Smooth muscle cell (in vitro differentiated cells): ENCODE data around the gene KPRP. TPM values are rescaled to one million over a fixed set of nuclear protein-coding genes. Genes with fewer than 3 reads are reported as not detected.

Experiments used
- DNase-seq: peaks from one replicate; lab custom pipeline; 2025; ENCODE audit not compliant: unreplicated experiment; lab: John Stamatoyannopoulos, UW
- H2AFZ ChIP-seq: fragments of 200-600 bp; sonication (generic); 2 replicates; pipeline ENCODE4 v1.6.0; 2016; ENCODE audit warnings: antibody characterized with exemption, low read depth, mild to moderate bottlenecking
- H3F3A ChIP-seq: fragments of 200-600 bp; sonication (generic); 2 replicates; pipeline ENCODE4 v1.6.0; 2017; ENCODE audit warnings: antibody characterized with exemption, low read depth
- H3K27ac ChIP-seq: fragments of 200-600 bp; sonication (generic); 2 replicates; pipeline ENCODE4 v1.5.1; 2016; ENCODE audit warnings: low read depth, mild to moderate bottlenecking
- H3K27me3 ChIP-seq: fragments of 200-600 bp; sonication (generic); 2 replicates; pipeline ENCODE4 v1.6.1; 2016; ENCODE audit warnings: low read depth, mild to moderate bottlenecking
- H3K36me3 ChIP-seq: fragments of 200-600 bp; sonication (generic); 2 replicates; pipeline ENCODE4 v1.5.1; 2016; ENCODE audit warnings: low read depth
- H3K4me1 ChIP-seq: fragments of 200-600 bp; sonication (generic); 2 replicates; pipeline ENCODE4 v1.5.1; 2016; ENCODE audit warnings: low read depth
- H3K4me2 ChIP-seq: fragments of 200-600 bp; sonication (generic); 2 replicates; pipeline ENCODE4 v1.6.0; 2016; ENCODE audit warnings: mild to moderate bottlenecking
- H3K4me3 ChIP-seq: fragments of 200-600 bp; sonication (generic); 2 replicates; pipeline ENCODE4 v1.5.1; 2016; ENCODE audit warnings: mild to moderate bottlenecking
- H3K79me2 ChIP-seq: fragments of 200-600 bp; sonication (generic); 2 replicates; pipeline ENCODE4 v1.6.0; 2016; ENCODE audit warnings: low read depth, mild to moderate bottlenecking
- H3K9ac ChIP-seq: fragments of 200-600 bp; sonication (generic); 2 replicates; pipeline ENCODE4 v1.6.0; 2016; ENCODE audit warnings: low read depth
- H3K9me3 ChIP-seq: fragments of 200-600 bp; sonication (generic); replicated peaks from 2 replicates; pipeline ENCODE4 v1.5.1; 2016; ENCODE audit warnings: low read depth
- H4K20me1 ChIP-seq: fragments of 200-600 bp; sonication (generic); 2 replicates; pipeline ENCODE4 v1.6.0; 2016; ENCODE audit warnings: low read depth
- WGBS: methylation state at CpG from one replicate; pipeline ENCODE4 v1.1.7; 2016; ENCODE audit warnings: low lambda C conversion rate; 5-methylcytosine and 5-hydroxymethylcytosine counted together
- polyA plus RNA-seq: library from polyadenylated mRNA; unstranded; fragments of >200 nt; fragmentation: Nextera tagmentation; extraction: Ambion mirVana; gene quantifications from 2 replicates; pipeline ENCODE4 v1.2.1, GENCODE V29; 2016
- total RNA-seq: library from RNA; depleted of rRNA; stranded (reverse); fragments of >200 nt; gene quantifications from 2 replicates; pipeline ENCODE4 v1.2.3, GENCODE V29; 2014
- TF ChIP-seq, protein P1 (sequence below): fragments of 200-600 bp; sonication (generic); IDR thresholded peaks from 2 replicates; pipeline ENCODE4 v1.5.1; 2017; ENCODE audit warnings: borderline replicate concordance, mild to moderate bottlenecking, antibody characterized with exemption; ENCODE audit not compliant: insufficient read depth, poor library complexity, severe bottlenecking

Gene KPRP
- total and polyA plus RNA-seq, 2 experiments from 2014 or later, result not detected

- H3K79me2 ChIP-seq, result no peaks in the 10 kb centered on the region
- H3K36me3 ChIP-seq, result no peaks in the 10 kb centered on the region
- no peak overlapping the region for H3K4me3 ChIP-seq
- no peak overlapping the region for H3K4me2 ChIP-seq
- no peaks in the 10 kb centered on the region for H4K20me1 ChIP-seq
- no peak overlapping the region for H3K27ac ChIP-seq
- no peak overlapping the region for H2AFZ ChIP-seq
- TF ChIP-seq, protein P1, sequence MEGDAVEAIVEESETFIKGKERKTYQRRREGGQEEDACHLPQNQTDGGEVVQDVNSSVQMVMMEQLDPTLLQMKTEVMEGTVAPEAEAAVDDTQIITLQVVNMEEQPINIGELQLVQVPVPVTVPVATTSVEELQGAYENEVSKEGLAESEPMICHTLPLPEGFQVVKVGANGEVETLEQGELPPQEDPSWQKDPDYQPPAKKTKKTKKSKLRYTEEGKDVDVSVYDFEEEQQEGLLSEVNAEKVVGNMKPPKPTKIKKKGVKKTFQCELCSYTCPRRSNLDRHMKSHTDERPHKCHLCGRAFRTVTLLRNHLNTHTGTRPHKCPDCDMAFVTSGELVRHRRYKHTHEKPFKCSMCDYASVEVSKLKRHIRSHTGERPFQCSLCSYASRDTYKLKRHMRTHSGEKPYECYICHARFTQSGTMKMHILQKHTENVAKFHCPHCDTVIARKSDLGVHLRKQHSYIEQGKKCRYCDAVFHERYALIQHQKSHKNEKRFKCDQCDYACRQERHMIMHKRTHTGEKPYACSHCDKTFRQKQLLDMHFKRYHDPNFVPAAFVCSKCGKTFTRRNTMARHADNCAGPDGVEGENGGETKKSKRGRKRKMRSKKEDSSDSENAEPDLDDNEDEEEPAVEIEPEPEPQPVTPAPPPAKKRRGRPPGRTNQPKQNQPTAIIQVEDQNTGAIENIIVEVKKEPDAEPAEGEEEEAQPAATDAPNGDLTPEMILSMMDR, result no peak
- no peaks in the 10 kb centered on the region for H3K27me3 ChIP-seq
- H3K9me3 ChIP-seq, result peaks cover 4% of the 10 kb centered on the region
- 81% methylated on average over 6 of the region's 6 CpGs for WGBS
- no peak overlapping the region for H3K9ac ChIP-seq
- H3K4me1 ChIP-seq, result no peaks in the 10 kb centered on the region
- H3F3A ChIP-seq, result no peaks in the 10 kb centered on the region
- no peak for DNase-seq
These were observed 11.9 kb upstream of the KPRP start for GRCh38 chr1:152745765-152746444.

GRCh38 chr1:152747831-152748230, 10.0 kb upstream of the KPRP start:
- no peak overlapping the region for H2AFZ ChIP-seq
- TF ChIP-seq, protein P1, result no peak
- H4K20me1 ChIP-seq, result no peaks in the 10 kb centered on the region
- WGBS, result 25% methylated on average over 1 of the region's 1 CpG
- DNase-seq, result no peak
- no peaks in the 10 kb centered on the region for H3K4me1 ChIP-seq
- H3K79me2 ChIP-seq, result no peaks in the 10 kb centered on the region
- H3K9ac ChIP-seq, result no peak overlapping the region
- peaks cover 4% of the 10 kb centered on the region for H3K9me3 ChIP-seq
- H3K4me3 ChIP-seq, result no peak overlapping the region
- no peaks in the 10 kb centered on the region for H3K36me3 ChIP-seq
- no peak overlapping the region for H3K27ac ChIP-seq
- H3F3A ChIP-seq, result no peaks in the 10 kb centered on the region
- H3K27me3 ChIP-seq, result no peaks in the 10 kb centered on the region
- H3K4me2 ChIP-seq, result no peak overlapping the region

- Histone ChIP-seq H3K27me3 (no peaks in the 10 kb centered on the region), H3K9ac (no peak overlapping the region), H3K4me3 (no peak overlapping the region), H3K4me1 (no peaks in the 10 kb centered on the region), H3K4me2 (no peak overlapping the region), H3F3A (no peaks in the 10 kb centered on the region), H3K9me3 (no peaks in the 10 kb centered on the region), H4K20me1 (no peaks in the 10 kb centered on the region), H2AFZ (no peak overlapping the region), H3K36me3 (no peaks in the 10 kb centered on the region), H3K79me2 (no peaks in the 10 kb centered on the region), H3K27ac (no peak overlapping the region)
- 80% methylated on average over 1 of the region's 1 CpG for WGBS
- TF ChIP-seq, protein P1, result no peak
- no peak for DNase-seq
These were observed 5.6 kb upstream of the KPRP start for GRCh38 chr1:152752225-152752624.

DNA sequence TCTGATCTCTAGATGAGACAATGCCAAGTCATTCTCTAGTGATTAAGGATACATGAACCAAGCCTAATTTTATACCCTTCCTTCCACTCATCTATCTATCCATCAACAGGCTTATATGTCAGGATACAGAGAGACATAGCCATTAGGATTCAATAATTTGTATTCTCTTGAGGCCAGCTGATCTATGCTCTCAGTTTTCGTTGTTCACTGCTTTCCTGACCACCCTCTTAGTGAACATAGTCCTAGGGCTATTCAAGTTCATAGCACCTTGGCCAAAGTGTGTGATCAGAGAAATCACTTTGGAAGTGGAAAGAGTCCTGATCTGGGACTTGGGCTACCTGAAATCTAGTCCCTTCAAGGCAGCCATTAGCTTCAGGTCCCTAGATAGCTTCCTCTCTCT, 4.2 kb upstream of the KPRP start:
- H2AFZ ChIP-seq, result no peak overlapping the region
- no peaks in the 10 kb centered on the region for H3K27me3 ChIP-seq
- TF ChIP-seq, protein P1, result no peak
- no peak overlapping the region for H3K27ac ChIP-seq
- 18% methylated on average over 1 of the region's 1 CpG for WGBS
- DNase-seq, result no peak
- H3K9me3 ChIP-seq, result no peaks in the 10 kb centered on the region
- no peak overlapping the region for H3K4me3 ChIP-seq
- H3K36me3 ChIP-seq, result no peaks in the 10 kb centered on the region
- H3K4me2 ChIP-seq, result no peak overlapping the region
- H3K9ac ChIP-seq, result no peak overlapping the region
- no peaks in the 10 kb centered on the region for H3K79me2 ChIP-seq
- no peaks in the 10 kb centered on the region for H4K20me1 ChIP-seq
- no peaks in the 10 kb centered on the region for H3K4me1 ChIP-seq
- H3F3A ChIP-seq, result no peaks in the 10 kb centered on the region
